NT2/D1 (cell line): ENCODE data around the gene SNX9.

ENCODE experiments used
- YY1 ChIP-seq: IDR thresholded peaks from 2 replicates; pipeline ENCODE4 v1.6.1; 2011; ENCODE audit not compliant: insufficient read length, insufficient read depth
- ZNF274 ChIP-seq: IDR thresholded peaks from 2 replicates; pipeline ENCODE4 v1.6.1; 2011; ENCODE audit warnings: mild to moderate bottlenecking, low read depth, low read length

- TF ChIP-seq YY1, result no peak
- TF ChIP-seq ZNF274, result no peak
Observed at GRCh38 chr6:157927011-157927410, 104.0 kb downstream of the SNX9 start.
